ENCODE measurements around the gene KIFC1. TPM values are rescaled to one million over a fixed set of nuclear protein-coding genes. Genes with fewer than 3 reads are reported as not detected.
A peak's percentile ranks its signal among the peaks of the same experiment; 100 is the strongest.

Gene KIFC1
- total and polyA plus RNA-seq, 2 of the 4 experiments (the other 2 are of a cell fraction), result 33.9 to 40.6 TPM

GRCh38 chr6:33414592-33415271 is 23.1 kb downstream of the KIFC1 start:
- H2AK9ac ChIP-seq (replicated peaks; ENCODE audit: low read depth, low read length, poor library complexity), result peak overlapping the region; percentile 50
- no TSS peak for BruUV-seq (replicated peaks)
- H3K18ac ChIP-seq (ENCODE audit: low read depth, low read length), result no peak overlapping the region
- peaks cover 19% of the 10 kb centered on the region for H3K4me1 ChIP-seq (ENCODE audit: control insufficient read depth, insufficient read depth, low read length)
- H3K56ac ChIP-seq (ENCODE audit: extremely low read depth, insufficient read depth, low read length), result no peak overlapping the region
- dilution Hi-C loops (cut with HindIII; ENCODE audit: low sequenced_read_pairs, unreplicated experiment) (no loop called here), in situ Hi-C loops (cut with MboI; ENCODE audit: low sequenced_read_pairs) (no loop called here), intact Hi-C loops (cut with micrococcal nuclease) (loop anchor here (5.0 kb wide), 2 partner anchors 102 to 117 kb away; partner anchors contain the start of genes RGL2 and TAPBP)
- H3K4me3 ChIP-seq (ENCODE audit: insufficient read depth, low read depth, low read length), result no peak overlapping the region
- H2BK120ac ChIP-seq (ENCODE audit: low read depth, low read length), result no peak overlapping the region
- H3K27ac ChIP-seq (ENCODE audit: insufficient read depth, low read length), result no peak overlapping the region
- H3K36me3 ChIP-seq (ENCODE audit: control insufficient read depth, insufficient read depth, low read length), result peaks cover 40% of the 10 kb centered on the region
- H3K4me2 ChIP-seq (ENCODE audit: low read depth, low read length), result no peak overlapping the region
- no peak overlapping the region for H4K8ac ChIP-seq (ENCODE audit: low read depth in 2 of 2, low read length in 2 of 2)
- H3K27me3 ChIP-seq (ENCODE audit: control insufficient read depth, insufficient read depth, low read length), result no peaks in the 10 kb centered on the region
- no peak overlapping the region for H3K23ac ChIP-seq (ENCODE audit: low read depth, low read length)
- DNase-seq (no peak), ATAC-seq (ENCODE audit: low read depth) (no peak)
- POLR2A ChIA-PET (ENCODE audit: unreplicated experiment), result no interaction called here
- H3K4ac ChIP-seq (ENCODE audit: low read depth, low read length), result no peak overlapping the region; the same call in 1 of the 2 replicates
- no peaks in the 10 kb centered on the region for H3K9me3 ChIP-seq (ENCODE audit: control insufficient read depth, insufficient read depth, low read length)
- H2BK20ac ChIP-seq (ENCODE audit: low read depth, low read length), result no peak overlapping the region
- peaks cover 9% of the 10 kb centered on the region for H3K9me1 ChIP-seq (ENCODE audit: insufficient read depth, low read length)
- H2AK5ac ChIP-seq (ENCODE audit: low read depth, low read length), result no peak overlapping the region; the same call in 1 of the 2 replicates
- WGBS, 2 experiments (ENCODE audit: extremely low coverage in 2 of 2, insufficient read length in 1 of 2), result no CpG with 5 or more reads among the region's 12 CpGs
- H2BK15ac ChIP-seq (ENCODE audit: low read depth, low read length), result no peak overlapping the region
- no peak overlapping the region for H4K91ac ChIP-seq (ENCODE audit: insufficient read depth, low read depth, low read length)
- CTCF ChIA-PET, result no interaction called here
- H3K14ac ChIP-seq (replicated peaks; ENCODE audit: low read depth, low read length), result no peak overlapping the region
- no peak overlapping the region for H2BK5ac ChIP-seq (ENCODE audit: low read depth, low read length, poor library complexity, severe bottlenecking)
- H3K9ac ChIP-seq (ENCODE audit: low read depth, low read length), result no peak overlapping the region
- H2AFZ ChIP-seq (replicated peaks; ENCODE audit: low read length, poor library complexity), result no peak overlapping the region
- TF ChIP-seq BHLHE40 (IDR thresholded peaks at IDR 0.05; ENCODE audit: low read depth, low read length), result no peak
- peak; percentile 51 for TF ChIP-seq CTCF (conservative IDR thresholded peaks at IDR 0.05; ENCODE audit: low read depth, low read length)
- no peak for TF ChIP-seq POLR2A (IDR thresholded peaks at IDR 0.05; ENCODE audit: low read depth, low read length)
- 0 out of 2 replicates have a peak, but pooled peaks have one; percentile 12 for TF ChIP-seq RAD21 (IDR thresholded peaks at IDR 0.05; ENCODE audit: low read length)
- H4K5ac ChIP-seq (ENCODE audit: low read depth, low read length), result no peak overlapping the region
- peaks cover 19% of the 10 kb centered on the region for H4K20me1 ChIP-seq (ENCODE audit: insufficient read depth, low read length)
- H3K79me1 ChIP-seq (ENCODE audit: low read depth in 1 of 2, low read length in 2 of 2), result peaks cover 23 to 75% of the 10 kb centered on the region in 2 experiments
